Measurements from ENCODE around the gene GNRH2. TPM values are rescaled to one million over a fixed set of nuclear protein-coding genes. Genes with fewer than 3 reads are reported as not detected.
"Not testable (repeated sequence)": the region's sequence is repeated elsewhere in the genome, so short reads cannot be mapped to it uniquely, and the experiment has no call there.

The GNRH2 gene
- total RNA-seq, 1 donor from 2014 or later, result not detected

DNA sequence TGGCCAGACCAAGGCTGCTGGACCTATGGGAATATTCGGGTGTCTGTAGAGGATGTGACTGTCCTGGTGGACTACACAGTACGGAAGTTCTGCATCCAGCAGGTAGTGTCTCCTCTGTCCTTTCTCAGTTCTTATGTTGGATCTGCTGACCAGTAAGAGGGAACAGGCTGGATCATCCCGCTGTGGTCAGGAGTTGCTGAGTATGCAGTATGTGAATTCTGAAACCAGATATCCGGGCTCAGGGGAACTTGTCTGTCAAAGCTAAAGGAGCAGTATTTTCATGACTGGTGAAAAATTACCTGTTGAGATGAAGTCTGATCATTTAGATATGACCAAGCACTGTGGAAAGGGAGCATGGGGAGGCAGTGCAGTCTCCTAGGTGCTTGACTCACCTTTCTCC, 22.1 kb upstream of the GNRH2 start:
- Histone ChIP-seq H3K36me3 (peaks cover 56 to 60% of the 10 kb centered on the region in 2 donors), H3K27me3 (no peaks in the 10 kb centered on the region), H3K27ac (no peak overlapping the region), H3K9me3 (no peaks in the 10 kb centered on the region), H3K4me1 (no peaks in the 10 kb centered on the region), H3K4me3 (no peak overlapping the region)
- intact Hi-C loops (cut with DNase I), result no loop called here
- TF ChIP-seq, protein P1, sequence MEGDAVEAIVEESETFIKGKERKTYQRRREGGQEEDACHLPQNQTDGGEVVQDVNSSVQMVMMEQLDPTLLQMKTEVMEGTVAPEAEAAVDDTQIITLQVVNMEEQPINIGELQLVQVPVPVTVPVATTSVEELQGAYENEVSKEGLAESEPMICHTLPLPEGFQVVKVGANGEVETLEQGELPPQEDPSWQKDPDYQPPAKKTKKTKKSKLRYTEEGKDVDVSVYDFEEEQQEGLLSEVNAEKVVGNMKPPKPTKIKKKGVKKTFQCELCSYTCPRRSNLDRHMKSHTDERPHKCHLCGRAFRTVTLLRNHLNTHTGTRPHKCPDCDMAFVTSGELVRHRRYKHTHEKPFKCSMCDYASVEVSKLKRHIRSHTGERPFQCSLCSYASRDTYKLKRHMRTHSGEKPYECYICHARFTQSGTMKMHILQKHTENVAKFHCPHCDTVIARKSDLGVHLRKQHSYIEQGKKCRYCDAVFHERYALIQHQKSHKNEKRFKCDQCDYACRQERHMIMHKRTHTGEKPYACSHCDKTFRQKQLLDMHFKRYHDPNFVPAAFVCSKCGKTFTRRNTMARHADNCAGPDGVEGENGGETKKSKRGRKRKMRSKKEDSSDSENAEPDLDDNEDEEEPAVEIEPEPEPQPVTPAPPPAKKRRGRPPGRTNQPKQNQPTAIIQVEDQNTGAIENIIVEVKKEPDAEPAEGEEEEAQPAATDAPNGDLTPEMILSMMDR (IDR thresholded peaks at IDR 0.05), result no peak
- no peak for DNase-seq (ENCODE audit: low spot score in 2 of 2)

DNA sequence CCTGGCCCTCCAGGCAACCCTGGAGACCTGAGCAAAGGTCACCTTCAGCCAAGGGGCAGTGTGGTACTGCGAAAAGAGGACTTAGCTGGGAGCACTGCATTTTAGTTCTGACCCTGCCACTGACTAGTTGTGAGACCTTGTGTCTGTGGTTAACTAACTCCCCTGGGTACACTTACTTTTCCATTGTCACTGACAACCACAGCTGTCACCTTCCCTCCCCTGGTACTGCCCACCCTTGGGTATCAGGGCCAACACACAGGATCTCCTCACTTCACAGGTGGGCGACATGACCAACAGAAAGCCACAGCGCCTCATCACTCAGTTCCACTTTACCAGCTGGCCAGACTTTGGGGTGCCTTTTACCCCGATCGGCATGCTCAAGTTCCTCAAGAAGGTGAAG, 21.6 kb upstream of the GNRH2 start:
- intact Hi-C loops (cut with DNase I), result no loop called here
- no peak overlapping the region for H3K4me3 ChIP-seq
- no peaks in the 10 kb centered on the region for H3K27me3 ChIP-seq
- H3K9me3 ChIP-seq, result no peaks in the 10 kb centered on the region
- no peak for DNase-seq (ENCODE audit: low spot score in 2 of 2)
- TF ChIP-seq, protein P1 (IDR thresholded peaks at IDR 0.05), result no peak
- peaks cover 60% of the 10 kb centered on the region in 2 donors for H3K36me3 ChIP-seq
- H3K4me1 ChIP-seq, result no peaks in the 10 kb centered on the region
- H3K27ac ChIP-seq, result no peak overlapping the region

DNA sequence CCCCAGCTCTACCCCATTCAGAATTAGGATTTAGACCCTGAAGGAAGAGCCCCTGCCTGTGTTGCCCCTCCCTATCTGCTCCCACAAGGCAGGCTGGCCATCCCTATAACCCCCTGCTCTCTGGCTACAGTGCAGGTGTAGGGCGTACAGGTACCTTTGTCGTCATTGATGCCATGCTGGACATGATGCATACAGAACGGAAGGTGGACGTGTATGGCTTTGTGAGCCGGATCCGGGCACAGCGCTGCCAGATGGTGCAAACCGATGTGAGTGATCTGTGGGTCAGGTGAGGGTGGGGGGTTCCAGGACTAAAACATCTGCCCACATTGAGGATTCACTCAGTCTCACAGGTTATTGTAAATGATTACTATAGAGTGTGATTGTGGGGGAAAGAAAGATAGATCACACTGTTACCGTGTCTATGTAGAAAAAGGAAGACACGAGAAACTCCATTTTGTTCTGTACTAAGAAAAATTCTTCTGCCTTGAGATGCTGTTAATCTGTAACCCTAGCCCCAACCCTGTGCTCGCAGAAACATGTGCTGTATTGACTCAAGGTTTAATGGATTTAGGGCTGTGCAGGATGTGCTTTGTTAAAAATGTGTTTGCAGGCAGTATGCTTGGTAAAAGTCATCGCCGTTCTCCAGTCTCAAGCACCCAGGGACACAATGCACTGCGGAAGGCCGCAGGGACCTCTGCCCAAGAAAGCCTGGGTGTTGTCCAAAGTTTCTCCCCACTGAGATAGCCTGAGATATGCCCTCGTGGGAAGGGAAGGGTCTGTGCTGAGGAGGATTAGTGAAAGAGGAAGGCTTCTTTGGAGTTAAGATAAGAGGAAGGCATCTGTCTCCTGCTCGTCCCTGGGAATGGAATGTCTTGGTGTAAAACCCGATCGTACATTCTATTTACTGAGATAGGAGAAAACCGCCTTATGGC, 20.6 kb upstream of the GNRH2 start:
- not testable (repeated sequence) for DNase-seq (ENCODE audit: low spot score in 2 of 2)

GRCh38 chr20:3027987-3028386, 15.4 kb upstream of the GNRH2 start:
- intact Hi-C loops (cut with DNase I), result no loop called here
- H3K4me3 ChIP-seq, result no peak overlapping the region
- H3K27ac ChIP-seq, result no peak overlapping the region
- DNase-seq (ENCODE audit: low spot score in 2 of 2), result no peak
- no peaks in the 10 kb centered on the region for H3K27me3 ChIP-seq
- no peaks in the 10 kb centered on the region for H3K9me3 ChIP-seq
- H3K4me1 ChIP-seq, result no peaks in the 10 kb centered on the region
- peaks cover 56 to 66% of the 10 kb centered on the region in 2 donors for H3K36me3 ChIP-seq
- TF ChIP-seq, protein P1 (IDR thresholded peaks at IDR 0.05), result no peak

More for the DNA sequence above, 20.6 kb upstream of the GNRH2 start:
- intact Hi-C loops (cut with DNase I); H3K9me3 ChIP-seq; H3K4me1 ChIP-seq; H3K27ac ChIP-seq; H3K27me3 ChIP-seq; H3K4me3 ChIP-seq: not testable (repeated sequence)
- H3K36me3 ChIP-seq, result peaks cover 63 to 64% of the 10 kb centered on the region in 2 donors

DNA sequence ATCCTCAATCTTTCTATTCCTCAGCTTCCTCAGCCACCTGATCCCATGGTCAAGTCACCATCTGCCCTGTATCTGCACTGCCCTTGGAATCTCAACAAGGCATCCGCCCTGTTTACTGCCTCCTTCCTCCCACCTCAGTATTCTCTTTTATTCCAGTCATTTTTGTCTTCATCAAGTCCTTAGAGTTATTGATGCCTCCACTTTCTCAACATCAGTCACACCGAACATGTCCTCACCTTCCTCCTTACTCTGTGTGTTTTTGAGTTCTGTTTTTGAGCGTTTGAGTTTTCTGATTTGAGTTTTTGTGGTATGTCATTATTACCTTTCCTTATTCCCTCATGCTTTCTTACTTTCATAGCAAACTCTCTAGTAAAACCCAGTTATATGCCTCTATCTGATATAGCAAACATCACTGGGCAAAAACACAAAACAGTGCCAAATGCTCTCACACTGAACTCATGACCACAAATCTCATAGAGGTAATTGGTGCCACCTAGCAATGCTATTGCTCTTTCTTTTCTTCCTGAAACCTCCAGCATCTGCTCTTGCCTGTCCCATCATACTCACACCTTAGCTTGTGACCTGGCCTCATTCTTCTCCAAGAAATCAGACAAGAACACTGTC, 11.8 kb upstream of the GNRH2 start:
- Histone ChIP-seq H3K27ac (no peak overlapping the region), H3K27me3 (no peaks in the 10 kb centered on the region), H3K9me3 (no peaks in the 10 kb centered on the region), H3K4me3 (no peak overlapping the region), H3K36me3 (peaks cover 47 to 49% of the 10 kb centered on the region in 2 donors), H3K4me1 (no peaks in the 10 kb centered on the region)
- intact Hi-C loops (cut with DNase I), result no loop called here
- TF ChIP-seq, protein P1 (IDR thresholded peaks at IDR 0.05), result no peak
- DNase-seq (ENCODE audit: low spot score in 2 of 2), result no peak

GRCh38 chr20:3032624-3033023, 10.8 kb upstream of the GNRH2 start:
- TF ChIP-seq, protein P1 (IDR thresholded peaks at IDR 0.05), result no peak
- no peaks in the 10 kb centered on the region for H3K4me1 ChIP-seq
- H3K27ac ChIP-seq, result no peak overlapping the region
- no peak overlapping the region for H3K4me3 ChIP-seq
- DNase-seq (ENCODE audit: low spot score in 2 of 2), result no peak
- H3K9me3 ChIP-seq, result no peaks in the 10 kb centered on the region
- intact Hi-C loops (cut with DNase I), result no loop called here
- no peaks in the 10 kb centered on the region for H3K27me3 ChIP-seq
- peaks cover 49% of the 10 kb centered on the region in 2 donors for H3K36me3 ChIP-seq

All from ascending aorta (tissue), 2 donors.